Fibroblast of lung (primary cell): ENCODE data around the gene ZNF366.

Experiments
- CTCF ChIP-seq, 2 donors: IDR thresholded peaks in 1 of 2; conservative IDR thresholded peaks in 1 of 2; 1 replicate in 1 of 2; 2 replicates in 1 of 2; pipeline ENCODE4 v1.5.1; 2011 to 2012; ENCODE audit warnings: low read length in 2 of 2, control low read depth in 1 of 2, inconsistent platforms in 1 of 2, low read depth in 1 of 2, mild to moderate bottlenecking in 1 of 2
- EZH2 ChIP-seq: IDR thresholded peaks from 2 replicates; pipeline ENCODE4 v1.5.1; 2012; ENCODE audit warnings: low read length, control low read depth, mild to moderate bottlenecking; ENCODE audit errors: missing control alignments

- no peak for TF ChIP-seq CTCF (conservative IDR thresholded peaks at IDR 0.05 in 1 of 2, IDR thresholded peaks at IDR 0.05 in 1 of 2; ENCODE audit: low read depth in 1 of 2, low read length in 2 of 2)
- TF ChIP-seq EZH2, result no peak
These were observed 98.6 kb downstream of the ZNF366 start for GRCh38 chr5:72408603-72409002.
